Activated naive CD8-positive, alpha-beta T cell (primary cell): ENCODE data around the gene ITSN1.
"Not testable (repeated sequence)": the region's sequence is repeated elsewhere in the genome, so short reads cannot be mapped to it uniquely, and the experiment has no call there.

Experiments
- H3K27ac Mint-ChIP-seq: one replicate; pipeline ENCODE4 v1.8.0; 2021; ENCODE audit warnings: mixed read lengths
- H3K27me3 Mint-ChIP-seq: one replicate; pipeline ENCODE4 v1.8.0; 2021; ENCODE audit warnings: mixed read lengths
- H3K36me3 Mint-ChIP-seq: one replicate; pipeline ENCODE4 v1.8.0; 2021; ENCODE audit warnings: mixed read lengths
- H3K4me1 Mint-ChIP-seq: one replicate; pipeline ENCODE4 v1.8.0; 2021; ENCODE audit warnings: low read depth, mixed read lengths
- H3K4me3 Mint-ChIP-seq: one replicate; pipeline ENCODE4 v1.8.0; 2021; ENCODE audit warnings: mild to moderate bottlenecking, mixed read lengths
- H3K9me3 Mint-ChIP-seq: one replicate; pipeline ENCODE4 v1.8.0; 2021; ENCODE audit warnings: low read depth, mixed read lengths

The ITSN1 gene

GRCh38 chr21:33899199-33899598 lies 256.9 kb downstream of the ITSN1 start:
- Mint-ChIP-seq H3K27me3 (no peaks in the 10 kb centered on the region), H3K4me3 (no peak overlapping the region), H3K27ac (no peak overlapping the region), H3K36me3 (peaks cover 8% of the 10 kb centered on the region), H3K9me3 (no peaks in the 10 kb centered on the region), H3K4me1 (peaks cover 17% of the 10 kb centered on the region)

- Mint-ChIP-seq H3K27ac (no peak overlapping the region), H3K9me3 (no peaks in the 10 kb centered on the region)
Observed at GRCh38 chr21:33901412-33902288, 259.3 kb downstream of the ITSN1 start.

GRCh38 chr21:33902349-33902748 lies 260.0 kb downstream of the ITSN1 start:
- peaks cover 10% of the 10 kb centered on the region for H3K36me3 Mint-ChIP-seq
- H3K4me1 Mint-ChIP-seq, result peaks cover 5% of the 10 kb centered on the region
- peak overlapping the region; percentile 28 for H3K27ac Mint-ChIP-seq
- H3K4me3 Mint-ChIP-seq, result no peak overlapping the region
- H3K27me3 Mint-ChIP-seq, result no peaks in the 10 kb centered on the region
- no peaks in the 10 kb centered on the region for H3K9me3 Mint-ChIP-seq

More at GRCh38 chr21:33901412-33902288, 259.3 kb downstream of the ITSN1 start:
- Mint-ChIP-seq H3K36me3 (peaks cover 10% of the 10 kb centered on the region), H3K4me3 (no peak overlapping the region), H3K4me1 (peaks cover 5% of the 10 kb centered on the region), H3K27me3 (no peaks in the 10 kb centered on the region)

GRCh38 chr21:33904041-33904440 lies 261.7 kb downstream of the ITSN1 start:
- H3K4me1 Mint-ChIP-seq, result peaks cover 8% of the 10 kb centered on the region
- peaks cover 10% of the 10 kb centered on the region for H3K36me3 Mint-ChIP-seq
- H3K27me3 Mint-ChIP-seq, result no peaks in the 10 kb centered on the region
- peak overlapping the region; percentile 50 for H3K27ac Mint-ChIP-seq
- no peak overlapping the region for H3K4me3 Mint-ChIP-seq
- no peaks in the 10 kb centered on the region for H3K9me3 Mint-ChIP-seq

GRCh38 chr21:33908760-33909159 lies 266.5 kb downstream of the ITSN1 start:
- peaks cover 2% of the 10 kb centered on the region for H3K36me3 Mint-ChIP-seq

GRCh38 chr21:33909756-33910155 lies 267.5 kb downstream of the ITSN1 start:
- Mint-ChIP-seq H3K27ac (no peak overlapping the region), H3K27me3 (no peaks in the 10 kb centered on the region), H3K9me3 (no peaks in the 10 kb centered on the region), H3K36me3 (no peaks in the 10 kb centered on the region), H3K4me1 (peaks cover 30% of the 10 kb centered on the region), H3K4me3 (no peak overlapping the region)

More at GRCh38 chr21:33908760-33909159, 266.5 kb downstream of the ITSN1 start:
- Mint-ChIP-seq H3K9me3 (no peaks in the 10 kb centered on the region), H3K4me1 (peaks cover 21% of the 10 kb centered on the region), H3K27ac (no peak overlapping the region), H3K4me3 (no peak overlapping the region), H3K27me3 (no peaks in the 10 kb centered on the region)

- Mint-ChIP-seq H3K4me3 (peak overlapping the region; percentile 98), H3K9me3 (no peaks in the 10 kb centered on the region), H3K36me3 (no peaks in the 10 kb centered on the region), H3K4me1 (peaks cover 41% of the 10 kb centered on the region), H3K27me3 (no peaks in the 10 kb centered on the region), H3K27ac (peak overlapping the region; percentile 99)
Observed at GRCh38 chr21:33914188-33914587, 271.9 kb downstream of the ITSN1 start.

GRCh38 chr21:33915368-33916199 lies 273.3 kb downstream of the ITSN1 start, which contains the start of gene ATP5PO:
TSS of gene ATP5PO (minus strand) at chr21:33915804. CDS start at chr21:33915763, 41 bp downstream.
- peak within 1 kb of the TSS; percentile 98 for H3K4me3 Mint-ChIP-seq
- peak within 1 kb of the TSS; percentile 99 for H3K27ac Mint-ChIP-seq
- no peaks in the 10 kb centered on the region for H3K36me3 Mint-ChIP-seq
- no peaks in the 10 kb centered on the region for H3K27me3 Mint-ChIP-seq
- peaks cover 33% of the 10 kb centered on the region for H3K4me1 Mint-ChIP-seq
- no peaks in the 10 kb centered on the region for H3K9me3 Mint-ChIP-seq

- Mint-ChIP-seq H3K27ac (peak overlapping the region; percentile 99), H3K27me3 (no peaks in the 10 kb centered on the region), H3K4me3 (peak overlapping the region; percentile 98), H3K4me1 (peaks cover 31% of the 10 kb centered on the region), H3K36me3 (no peaks in the 10 kb centered on the region), H3K9me3 (no peaks in the 10 kb centered on the region)
Observed at GRCh38 chr21:33916200-33916567, 273.9 kb downstream of the ITSN1 start.

- H3K4me3 Mint-ChIP-seq, result no peak overlapping the region
- H3K9me3 Mint-ChIP-seq, result no peaks in the 10 kb centered on the region
- H3K4me1 Mint-ChIP-seq, result peaks cover 29% of the 10 kb centered on the region
- H3K36me3 Mint-ChIP-seq, result no peaks in the 10 kb centered on the region
- no peak overlapping the region for H3K27ac Mint-ChIP-seq
- no peaks in the 10 kb centered on the region for H3K27me3 Mint-ChIP-seq
Observed at GRCh38 chr21:33917421-33917820, 275.1 kb downstream of the ITSN1 start.

GRCh38 chr21:33924079-33924765 lies 281.9 kb downstream of the ITSN1 start:
- Mint-ChIP-seq H3K36me3 (no peaks in the 10 kb centered on the region), H3K27ac (no peak overlapping the region), H3K27me3 (no peaks in the 10 kb centered on the region), H3K9me3 (no peaks in the 10 kb centered on the region), H3K4me1 (peaks cover 11% of the 10 kb centered on the region), H3K4me3 (no peak overlapping the region)

- H3K27me3 Mint-ChIP-seq, result no peaks in the 10 kb centered on the region
- H3K36me3 Mint-ChIP-seq, result no peaks in the 10 kb centered on the region
- H3K9me3 Mint-ChIP-seq, result no peaks in the 10 kb centered on the region
- no peak overlapping the region for H3K27ac Mint-ChIP-seq
- no peak overlapping the region for H3K4me3 Mint-ChIP-seq
- H3K4me1 Mint-ChIP-seq, result peaks cover 11% of the 10 kb centered on the region
Observed at GRCh38 chr21:33924766-33925100, 282.4 kb downstream of the ITSN1 start.

- H3K4me1 Mint-ChIP-seq, result peaks cover 12% of the 10 kb centered on the region
- not testable (repeated sequence) for H3K4me3 Mint-ChIP-seq, H3K36me3 Mint-ChIP-seq, H3K27ac Mint-ChIP-seq, H3K9me3 Mint-ChIP-seq, H3K27me3 Mint-ChIP-seq
Observed at GRCh38 chr21:33926248-33926647, 283.9 kb downstream of the ITSN1 start.

GRCh38 chr21:33931052-33931798 lies 288.9 kb downstream of the ITSN1 start:
- H3K4me3 Mint-ChIP-seq, result peak overlapping the region; percentile 93
- peak overlapping the region; percentile 97 for H3K27ac Mint-ChIP-seq
- not testable (repeated sequence) for H3K9me3 Mint-ChIP-seq, H3K36me3 Mint-ChIP-seq, H3K27me3 Mint-ChIP-seq
- peaks cover 47% of the 10 kb centered on the region for H3K4me1 Mint-ChIP-seq
